Fibroblast of mammary gland (primary cell): ENCODE results near the gene CFAP61.
A peak's percentile ranks its signal among the peaks of the same experiment; 100 is the strongest.

Experiments
- DNase-seq: peaks from one replicate; pipeline ENCODE4 v3.0.0-alpha.2; 2010; ENCODE audit warnings: low read depth
- H3K4me3 ChIP-seq: 2 replicates; pipeline ENCODE4 v1.5.1; 2011; ENCODE audit warnings: low read depth, mild to moderate bottlenecking, low read length, moderate library complexity; ENCODE audit not compliant: control insufficient read depth
- CTCF ChIP-seq: conservative IDR thresholded peaks from 2 replicates; pipeline ENCODE4 v1.5.1; 2011; ENCODE audit warnings: low read depth, low read length, inconsistent platforms; ENCODE audit not compliant: control insufficient read depth, insufficient read depth

CFAP61 gene

DNA sequence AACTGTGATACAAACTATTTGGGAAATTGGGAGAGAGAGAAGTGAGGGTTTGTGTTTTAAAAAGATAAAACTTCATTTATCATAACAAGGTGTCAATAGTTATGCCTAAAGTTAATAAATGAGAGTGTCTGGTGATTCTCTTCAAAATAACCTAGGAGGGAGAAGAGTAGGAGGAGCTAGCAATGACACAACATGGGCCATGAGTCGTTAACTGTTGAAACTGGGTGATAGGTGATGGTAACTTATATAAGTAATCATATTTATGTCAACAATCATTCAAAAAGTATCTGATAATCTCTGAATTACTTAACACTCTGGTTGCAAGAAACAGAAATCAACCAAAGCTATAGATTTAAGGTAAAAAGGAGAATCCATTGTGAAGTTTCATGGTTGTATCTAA lies 268.8 kb downstream of the CFAP61 start:
- H3K4me3 ChIP-seq = no peak overlapping the region
- DNase-seq = peak; percentile 2
- TF ChIP-seq CTCF = no peak

DNA sequence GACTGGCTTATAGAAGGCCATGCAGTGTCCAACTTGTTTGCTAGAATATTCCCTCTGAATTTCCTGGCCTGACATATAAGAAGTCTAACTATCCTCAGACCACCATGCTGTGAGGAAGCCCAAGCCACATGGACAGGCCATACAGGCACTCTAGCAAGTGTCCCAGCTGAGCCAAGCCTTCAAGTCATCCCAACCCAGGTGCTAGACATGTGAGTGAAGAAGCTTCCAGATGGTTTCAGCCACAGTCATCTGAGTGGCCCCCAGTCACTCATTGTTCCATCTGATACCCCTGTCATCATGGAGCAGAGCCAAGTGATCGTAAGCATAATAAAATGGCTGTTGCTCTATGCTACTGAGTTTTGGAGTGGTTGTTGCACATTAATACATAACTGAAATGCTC lies 269.6 kb downstream of the CFAP61 start:
- no peak overlapping the region for H3K4me3 ChIP-seq
- no peak for TF ChIP-seq CTCF
- no peak for DNase-seq

- TF ChIP-seq CTCF = no peak
- no peak for DNase-seq
- no peak overlapping the region for H3K4me3 ChIP-seq
Measured at GRCh38 chr20:20322912-20323311, 270.6 kb downstream of the CFAP61 start.

DNA sequence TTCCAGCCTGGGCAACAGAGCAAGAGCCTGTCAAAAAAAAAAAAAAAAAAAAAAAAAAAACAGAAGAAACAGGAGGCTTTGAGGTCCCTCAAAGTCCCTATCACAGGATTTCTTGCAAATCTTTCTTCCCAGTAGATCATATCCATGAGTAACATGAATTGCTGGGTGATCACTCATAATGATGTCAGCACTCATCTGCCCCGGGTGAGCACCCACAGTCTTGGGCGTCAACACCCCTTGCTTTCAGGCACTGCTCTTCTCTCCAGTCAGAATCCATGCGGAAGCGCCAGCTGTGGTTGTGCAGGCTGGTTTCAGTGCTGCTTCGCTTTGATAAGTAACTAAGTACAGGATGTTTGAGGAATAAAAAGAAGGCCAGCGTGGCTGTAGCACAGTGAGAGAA lies 275.4 kb downstream of the CFAP61 start:
- DNase-seq = peak; percentile 16
- no peak overlapping the region for H3K4me3 ChIP-seq
- no peak for TF ChIP-seq CTCF

- no peak overlapping the region for H3K4me3 ChIP-seq
Measured at GRCh38 chr20:20329564-20329963, 277.2 kb downstream of the CFAP61 start.

GRCh38 chr20:20331156-20331555 lies 278.8 kb downstream of the CFAP61 start:
- TF ChIP-seq CTCF = no peak
- DNase-seq = no peak
- no peak overlapping the region for H3K4me3 ChIP-seq

More at GRCh38 chr20:20329564-20329963, 277.2 kb downstream of the CFAP61 start:
- DNase-seq = no peak
- no peak for TF ChIP-seq CTCF

DNA sequence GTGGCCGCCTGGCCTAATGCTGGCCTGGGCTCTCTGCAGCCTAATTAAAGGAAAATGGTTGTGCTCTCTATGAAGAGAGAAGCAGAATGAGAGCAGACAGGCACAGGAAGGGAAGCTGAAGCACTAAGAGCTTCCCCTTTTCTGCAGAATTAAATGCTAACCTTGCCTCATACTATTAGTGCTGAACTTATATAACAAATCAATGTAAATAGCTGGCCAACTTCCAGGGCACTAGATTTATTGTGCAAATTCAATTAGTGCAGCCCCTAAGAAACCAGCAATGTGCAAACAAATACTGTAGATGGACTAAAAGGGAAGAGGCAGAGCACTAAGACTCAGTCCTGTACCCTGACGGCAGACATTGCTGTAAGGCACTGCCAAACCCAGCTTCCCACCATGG lies 279.5 kb downstream of the CFAP61 start:
- H3K4me3 ChIP-seq = no peak overlapping the region
- no peak for TF ChIP-seq CTCF
- no peak for DNase-seq
